Measurements from ENCODE around the gene MRPS6. TPM values are rescaled to one million over a fixed set of nuclear protein-coding genes. Genes with fewer than 3 reads are reported as not detected.

Gene MRPS6
- total and polyA plus RNA-seq, 2 of the 13 experiments (the other 11 are each of a cell fraction or from before 2014, with no cell fraction given), result 14.2 to 26.9 TPM

- TF ChIP-seq ZNF75D (CRISPR knock-in tag; IDR thresholded peaks at IDR 0.05; ENCODE audit: borderline replicate concordance), result no peak
- no peak for TF ChIP-seq ZNF850 (CRISPR knock-in tag; conservative IDR thresholded peaks at IDR 0.05)
- TF ChIP-seq FLYWCH1 (CRISPR knock-in tag; IDR thresholded peaks at IDR 0.05), result no peak
- TF ChIP-seq E2F1 (CRISPR knock-in tag; IDR thresholded peaks at IDR 0.05), result no peak
- peak; percentile 25; the same call in 1 of the 2 replicates for TF ChIP-seq ZNF724P (CRISPR knock-in tag; IDR thresholded peaks at IDR 0.05; ENCODE audit: borderline replicate concordance)
- no peak for TF ChIP-seq ZNF776 (CRISPR knock-in tag; IDR thresholded peaks at IDR 0.05)
- no peak for TF ChIP-seq SNAPC4 (CRISPR knock-in tag; IDR thresholded peaks at IDR 0.05)
- no peak for TF ChIP-seq ZNF34 (CRISPR knock-in tag; IDR thresholded peaks at IDR 0.05; ENCODE audit: borderline replicate concordance)
- TF ChIP-seq ATF7 (IDR thresholded peaks at IDR 0.05), result no peak
- TF ChIP-seq ATF7 (CRISPR knock-in tag; IDR thresholded peaks at IDR 0.05), result no peak
- no peak for TF ChIP-seq ZBTB25 (CRISPR knock-in tag; IDR thresholded peaks at IDR 0.05)
- TF ChIP-seq ZNF674 (CRISPR knock-in tag; IDR thresholded peaks at IDR 0.05; ENCODE audit: low read depth), result no peak
- no peak for TF ChIP-seq ZNF432 (CRISPR knock-in tag; IDR thresholded peaks at IDR 0.05; ENCODE audit: borderline replicate concordance)
- TF ChIP-seq GABPA (IDR thresholded peaks at IDR 0.05; ENCODE audit: low read depth, low read length), result no peak
- no peak for TF ChIP-seq GABPA (CRISPR knock-in tag; IDR thresholded peaks at IDR 0.05; ENCODE audit: low read depth)
- peak; percentile 46; the same call in 1 of the 2 replicates for TF ChIP-seq DMAP1 (CRISPR knock-in tag; IDR thresholded peaks at IDR 0.05)
- TF ChIP-seq ZNF501 (CRISPR knock-in tag; IDR thresholded peaks at IDR 0.05), result no peak
- TF ChIP-seq TFDP1 (CRISPR knock-in tag; IDR thresholded peaks at IDR 0.05; ENCODE audit: borderline replicate concordance), result 0 out of 2 replicates have a peak, but pooled peaks have one; percentile 30
- TF ChIP-seq ARNTL (CRISPR knock-in tag; IDR thresholded peaks at IDR 0.05), result no peak
- TF ChIP-seq CERS6 (CRISPR knock-in tag; IDR thresholded peaks at IDR 0.05), result no peak
- TF ChIP-seq POLR2A (IDR thresholded peaks at IDR 0.05; ENCODE audit: insufficient read depth in 1 of 2, low read depth in 2 of 2, low read length in 2 of 2), result peak; percentile 94 to 99
Measured at GRCh38 chr21:34073032-34073748, at the start of gene MRPS6, which contains the start of gene SLC5A3 (continued).

All from HepG2 (cell line).